ENCODE measurements around the gene RPUSD1. TPM values are rescaled to one million over a fixed set of nuclear protein-coding genes. Genes with fewer than 3 reads are reported as not detected.
"Not testable (repeated sequence)": the region's sequence is repeated elsewhere in the genome, so short reads cannot be mapped to it uniquely, and the experiment has no call there.

Gene RPUSD1
- polyA plus RNA-seq, 1 donor, result 10.3 TPM

GRCh38 chr16:783404-784161 lies 4.6 kb downstream of the RPUSD1 start:
- no peak for DNase-seq (ENCODE audit: low read depth)

- no peak for DNase-seq (ENCODE audit: low read depth)
Measured at GRCh38 chr16:782766-783403, 5.3 kb downstream of the RPUSD1 start.

- no peak for DNase-seq (ENCODE audit: low read depth)
Measured at GRCh38 chr16:782258-782657, 5.9 kb downstream of the RPUSD1 start.

DNA sequence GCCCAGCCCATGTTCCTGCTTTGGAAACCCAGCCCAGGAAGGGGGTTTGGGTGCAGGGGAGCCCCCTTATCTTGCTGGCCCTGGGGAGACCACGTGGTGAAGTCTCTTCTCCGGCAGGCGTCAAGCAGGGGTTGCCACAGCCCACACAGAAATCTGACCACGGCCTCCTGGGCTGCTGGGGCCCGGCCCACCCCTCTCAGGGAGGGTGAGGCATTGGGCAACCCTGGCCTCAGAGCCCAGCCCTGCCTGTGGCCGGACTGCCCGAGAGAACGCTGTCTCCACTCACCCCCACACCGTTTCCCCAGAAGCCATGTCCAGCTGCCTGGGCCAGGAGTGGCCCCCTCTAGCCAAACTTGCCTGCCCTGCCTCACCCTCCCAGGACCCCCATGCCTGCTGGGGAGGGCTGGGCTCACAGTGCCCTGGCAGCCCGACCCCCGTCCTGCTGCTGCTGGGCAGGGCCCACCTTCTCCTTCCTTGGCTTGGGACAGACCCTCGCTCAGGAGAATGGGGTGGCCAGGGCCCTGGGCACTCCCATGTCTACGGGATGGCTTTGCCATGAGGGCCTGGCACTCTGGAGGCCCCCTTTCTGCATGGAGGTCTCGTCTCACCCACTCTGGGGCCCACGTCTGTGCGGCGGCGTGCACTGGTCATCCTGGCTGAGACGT lies 6.7 kb downstream of the RPUSD1 start:
- DNase-seq (ENCODE audit: low read depth), result no peak

DNA sequence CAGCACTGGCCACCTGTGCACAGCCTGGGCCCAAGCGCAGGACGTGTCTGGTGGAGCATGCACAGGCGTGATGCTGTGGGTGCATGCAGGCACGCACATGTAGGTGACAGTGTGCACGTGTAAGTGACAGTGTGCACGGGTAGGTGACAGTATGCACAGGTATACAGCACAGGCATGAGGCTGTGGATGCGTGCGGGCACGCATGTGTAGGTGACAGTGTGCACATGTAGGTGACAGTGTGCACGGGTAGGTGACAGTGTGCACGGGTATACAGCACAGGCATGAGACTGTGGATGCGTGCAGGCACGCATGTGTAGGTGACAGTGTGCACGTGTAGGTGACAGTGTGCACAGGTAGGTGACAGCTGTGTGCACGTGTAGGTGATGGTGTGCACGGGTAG lies 7.9 kb downstream of the RPUSD1 start:
- DNase-seq (ENCODE audit: low read depth), result no peak

DNA sequence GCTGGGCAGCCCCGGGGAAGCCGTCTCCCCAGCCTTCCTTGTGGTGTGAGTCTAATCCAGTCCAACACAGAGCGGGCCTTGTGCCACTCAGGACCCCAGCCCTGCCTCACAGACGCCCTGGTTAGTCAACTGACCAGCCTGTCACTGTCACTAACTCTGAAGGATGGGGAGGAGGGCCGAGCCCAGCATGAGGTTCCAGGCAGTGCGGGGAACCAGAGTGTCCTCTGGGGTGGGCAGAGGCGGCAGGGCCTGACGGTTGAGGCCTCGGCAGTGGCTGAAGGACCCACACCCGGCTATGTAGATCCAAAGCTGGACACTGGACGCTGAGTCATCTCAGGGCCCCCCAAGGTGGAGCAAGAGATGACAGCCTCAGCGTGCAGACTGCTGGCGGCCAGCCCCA lies 8.6 kb downstream of the RPUSD1 start:
- DNase-seq (ENCODE audit: low read depth), result no peak

- no peak for DNase-seq (ENCODE audit: low read depth)
Measured at GRCh38 chr16:778909-779527, 9.2 kb downstream of the RPUSD1 start.

- no peak for DNase-seq (ENCODE audit: low read depth)
Measured at GRCh38 chr16:778447-778846, 9.7 kb downstream of the RPUSD1 start.

GRCh38 chr16:777826-778225 lies 10.4 kb downstream of the RPUSD1 start:
- DNase-seq (ENCODE audit: low read depth), result no peak

- DNase-seq (ENCODE audit: low read depth), result no peak
Measured at GRCh38 chr16:776824-777223, 11.4 kb downstream of the RPUSD1 start.

GRCh38 chr16:776298-776697 lies 11.9 kb downstream of the RPUSD1 start:
- not testable (repeated sequence) for DNase-seq (ENCODE audit: low read depth)

DNA sequence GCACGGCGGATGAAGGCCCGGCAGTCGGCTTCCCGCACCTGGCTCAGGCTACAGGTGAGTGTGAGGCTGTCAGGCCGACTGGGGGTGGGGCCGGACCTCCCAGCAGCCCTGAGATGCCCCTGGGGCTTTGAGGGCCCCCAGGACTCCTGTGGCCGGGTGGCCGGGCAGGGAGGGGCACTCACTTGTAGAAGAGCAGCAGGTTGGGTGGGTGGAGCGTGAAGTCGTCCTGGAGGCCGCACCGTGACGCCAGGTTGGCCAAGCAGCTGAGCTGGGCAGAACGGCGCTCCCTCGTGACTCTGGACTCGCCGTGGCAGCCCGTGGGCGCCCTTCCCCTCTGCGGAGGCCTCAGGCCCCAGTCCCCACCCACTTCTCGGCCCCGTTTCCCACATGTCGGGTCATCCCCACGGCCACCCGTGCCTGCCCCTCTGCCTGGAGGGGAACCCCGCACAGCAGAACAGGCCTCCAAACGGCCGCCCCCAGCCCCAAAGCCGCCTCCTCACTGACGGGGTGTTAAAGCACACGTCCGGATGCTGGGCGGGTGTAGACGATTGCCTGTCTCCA lies 12.9 kb downstream of the RPUSD1 start:
- DNase-seq (ENCODE audit: low read depth), result no peak

- no peak for DNase-seq (ENCODE audit: low read depth)
Measured at GRCh38 chr16:774086-775001, 13.8 kb downstream of the RPUSD1 start.

DNA sequence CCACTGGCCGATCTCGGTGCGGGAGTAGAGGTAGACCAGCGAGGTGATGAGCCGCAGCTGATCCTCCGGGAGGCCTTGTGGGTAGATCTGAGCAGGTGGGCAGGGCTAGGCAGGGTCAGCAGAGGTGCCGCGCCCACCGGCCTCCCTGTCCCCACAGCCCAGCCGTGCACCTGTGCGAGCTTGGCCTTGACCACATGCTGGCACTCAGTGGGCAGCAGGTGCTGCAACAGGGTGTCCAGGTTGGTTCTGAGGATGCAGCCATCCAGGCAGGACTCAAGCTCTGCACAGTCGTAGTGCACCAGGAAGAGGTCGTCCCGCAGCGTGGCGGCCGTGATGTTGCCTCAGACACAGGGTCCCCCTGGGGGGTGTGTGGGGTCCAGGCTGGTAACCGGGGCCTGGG lies 15.2 kb downstream of the RPUSD1 start:
- DNase-seq (ENCODE audit: low read depth), result no peak

DNA sequence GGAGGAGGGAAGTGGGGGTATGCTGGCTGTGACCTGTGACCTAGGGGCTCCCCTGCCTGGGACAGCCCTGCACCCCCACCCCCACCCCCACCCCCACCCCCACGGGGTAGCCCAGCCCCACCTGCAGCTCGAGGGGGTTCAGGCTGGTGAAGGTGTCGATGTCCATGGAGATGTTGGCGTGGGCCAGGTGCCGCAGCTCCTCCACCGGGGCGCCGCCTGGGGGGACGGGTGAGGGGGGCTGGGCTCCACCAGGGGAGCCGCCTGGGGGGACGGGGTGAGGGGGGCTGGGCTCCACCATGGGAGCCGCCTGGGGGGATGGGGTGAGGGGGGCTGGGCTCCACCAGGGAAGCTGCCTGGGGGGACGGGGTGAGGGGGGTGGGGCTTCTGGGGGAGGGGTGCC lies 17.8 kb downstream of the RPUSD1 start:
- DNase-seq (ENCODE audit: low read depth), result no peak

- no peak for DNase-seq (ENCODE audit: low read depth)
Measured at GRCh38 chr16:769934-770333, 18.2 kb downstream of the RPUSD1 start.

DNA sequence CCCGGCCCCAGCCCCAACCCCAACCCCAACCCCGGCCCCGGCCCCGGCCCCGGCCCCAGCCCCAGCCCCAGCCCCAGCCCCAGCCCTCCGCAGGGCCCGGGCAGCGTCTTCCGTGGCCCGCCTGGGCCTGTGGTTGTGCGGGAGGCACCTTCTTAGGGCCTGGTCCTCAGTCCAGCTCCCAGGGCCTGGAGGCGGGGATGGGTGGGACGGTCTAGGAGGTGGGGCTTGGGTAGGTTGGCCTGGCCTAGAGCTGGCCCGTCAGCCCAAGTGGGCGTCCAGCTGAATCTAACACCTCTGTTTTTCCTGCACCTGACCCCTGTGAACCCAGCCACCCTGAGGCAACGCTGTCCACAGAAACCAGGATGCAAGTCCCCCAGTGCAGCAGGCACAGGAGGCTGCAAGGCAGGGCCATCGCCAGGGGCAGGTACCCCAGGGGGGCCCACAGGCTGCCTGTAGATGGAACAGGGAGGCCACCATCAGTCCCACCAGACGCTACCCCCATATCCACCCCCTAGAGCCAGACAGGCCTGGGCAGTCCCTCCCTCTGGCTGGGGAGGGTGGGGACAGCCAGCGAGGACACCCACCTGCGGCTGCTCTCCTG lies 18.9 kb downstream of the RPUSD1 start:
- DNase-seq (ENCODE audit: low read depth), result no peak

GRCh38 chr16:768428-768827 lies 19.8 kb downstream of the RPUSD1 start:
- no peak for DNase-seq (ENCODE audit: low read depth)

GRCh38 chr16:767743-768235 lies 20.4 kb downstream of the RPUSD1 start:
- DNase-seq (ENCODE audit: low read depth), result no peak

DNA sequence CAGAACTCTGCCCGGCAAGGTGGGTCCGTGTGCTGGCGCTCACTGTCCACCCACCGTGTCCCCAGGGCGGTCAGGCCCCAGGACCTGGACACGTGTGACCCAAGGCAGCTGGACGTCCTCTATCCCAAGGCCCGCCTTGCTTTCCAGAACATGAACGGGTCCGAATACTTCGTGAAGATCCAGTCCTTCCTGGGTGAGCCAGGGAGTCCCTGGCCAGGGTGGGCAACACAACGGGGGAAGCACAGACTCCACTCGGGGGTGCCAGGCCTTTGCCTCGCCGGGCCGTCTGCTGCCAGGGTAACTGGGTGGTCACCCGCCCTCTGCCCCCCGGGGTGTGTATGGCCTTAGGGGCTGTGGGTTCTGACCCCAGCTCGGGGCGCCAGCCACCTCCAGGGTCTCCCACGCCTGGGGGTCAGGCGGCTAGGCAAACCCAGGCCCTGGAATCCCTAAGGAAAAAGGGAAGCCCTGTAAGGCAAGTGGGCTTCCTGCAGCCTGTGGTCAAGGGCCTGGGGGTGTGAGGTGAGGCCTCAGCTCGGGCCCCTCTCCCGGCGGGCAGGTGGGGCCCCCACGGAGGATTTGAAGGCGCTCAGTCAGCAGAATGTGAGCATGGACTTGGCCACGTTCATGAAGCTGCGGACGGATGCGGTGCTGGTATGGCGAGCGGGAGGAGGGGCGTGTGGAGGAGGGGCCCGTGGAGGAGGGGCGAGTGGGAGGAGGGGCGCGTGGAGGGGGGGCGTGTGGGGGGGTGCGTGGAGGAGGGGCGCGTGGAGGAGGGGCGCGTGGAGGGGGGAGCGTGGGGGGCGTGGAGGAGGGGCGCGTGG lies 21.2 kb downstream of the RPUSD1 start:
- DNase-seq (ENCODE audit: low read depth), result no peak
